HG02938 (cell line): Measurements from ENCODE around the gene KCNJ18.
"Not testable (repeated sequence)": the region's sequence is repeated elsewhere in the genome, so short reads cannot be mapped to it uniquely, and the experiment has no call there.

Experiments used
- ATAC-seq: cut with Tn5 transposase; IDR thresholded peaks from one replicate; pipeline ENCODE4 v1.9.1; 2021; ENCODE audit warnings: mild to moderate bottlenecking, moderate library complexity; ENCODE audit not compliant: unreplicated experiment

The KCNJ18 gene

GRCh38 chr17:21670361-21671155 lies 21.8 kb upstream of the KCNJ18 start:
- ATAC-seq: not testable (repeated sequence)

GRCh38 chr17:21671437-21671836 lies 20.9 kb upstream of the KCNJ18 start:
- not testable (repeated sequence) for ATAC-seq

GRCh38 chr17:21671871-21672270 lies 20.5 kb upstream of the KCNJ18 start:
- ATAC-seq: not testable (repeated sequence)

GRCh38 chr17:21673451-21674241 lies 18.7 kb upstream of the KCNJ18 start:
- not testable (repeated sequence) for ATAC-seq

GRCh38 chr17:21674242-21674731 lies 18.0 kb upstream of the KCNJ18 start:
- ATAC-seq: no peak

- ATAC-seq: not testable (repeated sequence)
Measured at GRCh38 chr17:21674891-21675738, 17.2 kb upstream of the KCNJ18 start.

GRCh38 chr17:21675739-21676130 lies 16.6 kb upstream of the KCNJ18 start:
- not testable (repeated sequence) for ATAC-seq

- no peak for ATAC-seq
Measured at GRCh38 chr17:21676281-21677111, 15.8 kb upstream of the KCNJ18 start.

GRCh38 chr17:21677126-21677910 lies 15.0 kb upstream of the KCNJ18 start:
- no peak for ATAC-seq

- no peak for ATAC-seq
Measured at GRCh38 chr17:21677911-21678310, 14.4 kb upstream of the KCNJ18 start.

GRCh38 chr17:21678393-21679081 lies 13.8 kb upstream of the KCNJ18 start:
- no peak for ATAC-seq

- no peak for ATAC-seq
Measured at GRCh38 chr17:21679256-21680146, 12.8 kb upstream of the KCNJ18 start.

GRCh38 chr17:21680366-21680765 lies 12.0 kb upstream of the KCNJ18 start:
- ATAC-seq: no peak

GRCh38 chr17:21680850-21681351 lies 11.4 kb upstream of the KCNJ18 start:
- not testable (repeated sequence) for ATAC-seq

GRCh38 chr17:21681576-21681975 lies 10.7 kb upstream of the KCNJ18 start:
- not testable (repeated sequence) for ATAC-seq

GRCh38 chr17:21682130-21682529 lies 10.2 kb upstream of the KCNJ18 start:
- ATAC-seq: not testable (repeated sequence)

GRCh38 chr17:21683142-21683712 lies 9.1 kb upstream of the KCNJ18 start:
- ATAC-seq: not testable (repeated sequence)
